HFF-Myc (cell line): ENCODE measurements around the gene GMDS.

ENCODE experiments used
- DNase-seq: peaks from one replicate; pipeline ENCODE4 v3.0.0-alpha.2; 2011; ENCODE audit warnings: low read depth; ENCODE audit errors: extremely low read depth
- H3K4me3 ChIP-seq: replicated peaks from 2 replicates; pipeline ENCODE4 v1.5.1; 2011; ENCODE audit warnings: low read depth, mild to moderate bottlenecking, control low read depth, low read length
- TF ChIP-seq, protein P1 (sequence below): IDR thresholded peaks from 2 replicates; pipeline ENCODE4 v1.5.1; 2012; ENCODE audit warnings: mild to moderate bottlenecking, low read depth, low read length, control low read depth; ENCODE audit errors: missing control alignments

The GMDS gene

DNA sequence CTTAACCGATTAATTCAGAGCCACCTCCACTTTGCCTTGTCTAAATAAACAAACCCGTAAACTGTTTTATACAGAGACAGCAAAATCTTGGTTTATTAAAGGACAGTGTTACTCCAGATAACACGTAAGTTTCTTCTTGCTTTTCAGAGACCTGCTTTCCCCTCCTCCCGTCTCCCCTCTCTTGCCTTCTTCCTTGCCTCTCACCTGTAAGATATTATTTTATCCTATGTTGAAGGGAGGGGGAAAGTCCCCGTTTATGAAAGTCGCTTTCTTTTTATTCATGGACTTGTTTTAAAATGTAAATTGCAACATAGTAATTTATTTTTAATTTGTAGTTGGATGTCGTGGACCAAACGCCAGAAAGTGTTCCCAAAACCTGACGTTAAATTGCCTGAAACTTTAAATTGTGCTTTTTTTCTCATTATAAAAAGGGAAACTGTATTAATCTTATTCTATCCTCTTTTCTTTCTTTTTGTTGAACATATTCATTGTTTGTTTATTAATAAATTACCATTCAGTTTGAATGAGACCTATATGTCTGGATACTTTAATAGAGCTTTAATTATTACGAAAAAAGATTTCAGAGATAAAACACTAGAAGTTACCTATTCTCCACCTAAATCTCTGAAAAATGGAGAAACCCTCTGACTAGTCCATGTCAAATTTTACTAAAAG, 633.0 kb downstream of the GMDS start:
- TF ChIP-seq, protein P1, sequence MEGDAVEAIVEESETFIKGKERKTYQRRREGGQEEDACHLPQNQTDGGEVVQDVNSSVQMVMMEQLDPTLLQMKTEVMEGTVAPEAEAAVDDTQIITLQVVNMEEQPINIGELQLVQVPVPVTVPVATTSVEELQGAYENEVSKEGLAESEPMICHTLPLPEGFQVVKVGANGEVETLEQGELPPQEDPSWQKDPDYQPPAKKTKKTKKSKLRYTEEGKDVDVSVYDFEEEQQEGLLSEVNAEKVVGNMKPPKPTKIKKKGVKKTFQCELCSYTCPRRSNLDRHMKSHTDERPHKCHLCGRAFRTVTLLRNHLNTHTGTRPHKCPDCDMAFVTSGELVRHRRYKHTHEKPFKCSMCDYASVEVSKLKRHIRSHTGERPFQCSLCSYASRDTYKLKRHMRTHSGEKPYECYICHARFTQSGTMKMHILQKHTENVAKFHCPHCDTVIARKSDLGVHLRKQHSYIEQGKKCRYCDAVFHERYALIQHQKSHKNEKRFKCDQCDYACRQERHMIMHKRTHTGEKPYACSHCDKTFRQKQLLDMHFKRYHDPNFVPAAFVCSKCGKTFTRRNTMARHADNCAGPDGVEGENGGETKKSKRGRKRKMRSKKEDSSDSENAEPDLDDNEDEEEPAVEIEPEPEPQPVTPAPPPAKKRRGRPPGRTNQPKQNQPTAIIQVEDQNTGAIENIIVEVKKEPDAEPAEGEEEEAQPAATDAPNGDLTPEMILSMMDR: no peak
- DNase-seq: no peak
- peak overlapping the region; percentile 72 for H3K4me3 ChIP-seq

DNA sequence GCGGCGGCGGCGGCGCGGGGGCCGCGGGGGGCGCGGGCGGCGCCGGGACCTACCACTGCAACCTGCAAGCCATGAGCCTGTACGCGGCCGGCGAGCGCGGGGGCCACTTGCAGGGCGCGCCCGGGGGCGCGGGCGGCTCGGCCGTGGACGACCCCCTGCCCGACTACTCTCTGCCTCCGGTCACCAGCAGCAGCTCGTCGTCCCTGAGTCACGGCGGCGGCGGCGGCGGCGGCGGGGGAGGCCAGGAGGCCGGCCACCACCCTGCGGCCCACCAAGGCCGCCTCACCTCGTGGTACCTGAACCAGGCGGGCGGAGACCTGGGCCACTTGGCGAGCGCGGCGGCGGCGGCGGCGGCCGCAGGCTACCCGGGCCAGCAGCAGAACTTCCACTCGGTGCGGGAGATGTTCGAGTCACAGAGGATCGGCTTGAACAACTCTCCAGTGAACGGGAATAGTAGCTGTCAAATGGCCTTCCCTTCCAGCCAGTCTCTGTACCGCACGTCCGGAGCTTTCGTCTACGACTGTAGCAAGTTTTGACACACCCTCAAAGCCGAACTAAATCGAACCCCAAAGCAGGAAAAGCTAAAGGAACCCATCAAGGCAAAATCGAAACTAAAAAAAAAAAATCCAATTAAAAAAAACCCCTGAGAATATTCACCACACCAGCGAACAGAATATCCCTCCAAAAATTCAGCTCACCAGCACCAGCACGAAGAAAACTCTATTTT, 633.7 kb downstream of the GMDS start:
- no peak for DNase-seq
- H3K4me3 ChIP-seq: peak overlapping the region; percentile 72
- TF ChIP-seq, protein P1: no peak

DNA sequence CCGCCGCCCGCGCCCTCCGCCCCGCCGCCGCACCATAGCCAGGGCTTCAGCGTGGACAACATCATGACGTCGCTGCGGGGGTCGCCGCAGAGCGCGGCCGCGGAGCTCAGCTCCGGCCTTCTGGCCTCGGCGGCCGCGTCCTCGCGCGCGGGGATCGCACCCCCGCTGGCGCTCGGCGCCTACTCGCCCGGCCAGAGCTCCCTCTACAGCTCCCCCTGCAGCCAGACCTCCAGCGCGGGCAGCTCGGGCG, 634.2 kb downstream of the GMDS start:
- TF ChIP-seq, protein P1: peak; percentile 4
- no peak for DNase-seq
- H3K4me3 ChIP-seq: peak overlapping the region; percentile 72

DNA sequence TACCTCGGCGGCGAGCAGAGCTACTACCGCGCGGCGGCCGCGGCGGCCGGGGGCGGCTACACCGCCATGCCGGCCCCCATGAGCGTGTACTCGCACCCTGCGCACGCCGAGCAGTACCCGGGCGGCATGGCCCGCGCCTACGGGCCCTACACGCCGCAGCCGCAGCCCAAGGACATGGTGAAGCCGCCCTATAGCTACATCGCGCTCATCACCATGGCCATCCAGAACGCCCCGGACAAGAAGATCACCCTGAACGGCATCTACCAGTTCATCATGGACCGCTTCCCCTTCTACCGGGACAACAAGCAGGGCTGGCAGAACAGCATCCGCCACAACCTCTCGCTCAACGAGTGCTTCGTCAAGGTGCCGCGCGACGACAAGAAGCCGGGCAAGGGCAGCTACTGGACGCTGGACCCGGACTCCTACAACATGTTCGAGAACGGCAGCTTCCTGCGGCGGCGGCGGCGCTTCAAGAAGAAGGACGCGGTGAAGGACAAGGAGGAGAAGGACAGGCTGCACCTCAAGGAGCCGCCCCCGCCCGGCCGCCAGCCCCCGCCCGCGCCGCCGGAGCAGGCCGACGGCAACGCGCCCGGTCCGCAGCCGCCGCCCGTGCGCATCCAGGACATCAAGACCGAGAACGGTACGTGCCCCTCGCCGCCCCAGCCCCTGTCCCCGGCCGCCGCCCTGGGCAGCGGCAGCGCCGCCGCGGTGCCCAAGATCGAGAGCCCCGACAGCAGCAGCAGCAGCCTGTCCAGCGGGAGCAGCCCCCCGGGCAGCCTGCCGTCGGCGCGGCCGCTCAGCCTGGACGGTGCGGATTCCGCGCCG, 634.7 kb downstream of the GMDS start:
- TF ChIP-seq, protein P1: no peak
- no peak for DNase-seq
- H3K4me3 ChIP-seq: peak overlapping the region; percentile 72

DNA sequence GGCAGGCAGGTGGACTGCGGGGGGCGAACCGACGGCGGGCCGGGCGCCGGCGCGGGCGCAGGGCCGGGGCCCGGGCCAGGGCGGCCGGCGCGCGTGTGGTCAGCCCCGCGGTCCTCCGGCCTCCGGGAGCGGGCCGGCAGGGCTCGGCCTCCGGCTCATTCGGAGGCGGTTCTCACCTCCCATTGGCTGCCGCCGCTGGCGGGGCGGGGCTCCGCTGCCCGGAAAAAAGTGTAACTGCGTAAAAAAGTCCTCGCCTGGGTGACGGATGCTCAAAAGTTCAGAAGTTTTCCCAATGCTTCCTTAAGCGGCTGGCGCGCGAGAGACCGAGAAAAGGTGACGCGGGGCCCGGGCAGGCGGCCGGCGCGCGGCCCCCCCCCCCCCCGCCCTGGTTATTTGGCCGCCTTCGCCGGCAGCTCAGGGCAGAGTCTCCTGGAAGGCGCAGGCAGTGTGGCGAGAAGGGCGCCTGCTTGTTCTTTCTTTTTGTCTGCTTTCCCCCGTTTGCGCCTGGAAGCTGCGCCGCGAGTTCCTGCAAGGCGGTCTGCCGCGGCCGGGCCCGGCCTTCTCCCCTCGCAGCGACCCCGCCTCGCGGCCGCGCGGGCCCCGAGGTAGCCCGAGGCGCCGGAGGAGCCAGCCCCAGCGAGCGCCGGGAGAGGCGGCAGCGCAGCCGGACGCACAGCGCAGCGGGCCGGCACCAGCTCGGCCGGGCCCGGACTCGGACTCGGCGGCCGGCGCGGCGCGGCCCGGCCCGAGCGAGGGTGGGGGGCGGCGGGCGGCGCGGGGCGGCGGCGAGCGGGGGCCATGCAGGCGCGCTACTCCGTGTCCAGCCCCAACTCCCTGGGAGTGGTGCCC, 635.5 kb downstream of the GMDS start, which contains the start of gene FOXC1:
Gene FOXC1 (plus strand): TSS at position 268 of the 849 bp plus-strand sequence. CDS start 531 bp downstream, at position 799.
- TF ChIP-seq, protein P1: no peak
- DNase-seq: peak; percentile 77
- H3K4me3 ChIP-seq: peak within 1 kb of the TSS; percentile 72

DNA sequence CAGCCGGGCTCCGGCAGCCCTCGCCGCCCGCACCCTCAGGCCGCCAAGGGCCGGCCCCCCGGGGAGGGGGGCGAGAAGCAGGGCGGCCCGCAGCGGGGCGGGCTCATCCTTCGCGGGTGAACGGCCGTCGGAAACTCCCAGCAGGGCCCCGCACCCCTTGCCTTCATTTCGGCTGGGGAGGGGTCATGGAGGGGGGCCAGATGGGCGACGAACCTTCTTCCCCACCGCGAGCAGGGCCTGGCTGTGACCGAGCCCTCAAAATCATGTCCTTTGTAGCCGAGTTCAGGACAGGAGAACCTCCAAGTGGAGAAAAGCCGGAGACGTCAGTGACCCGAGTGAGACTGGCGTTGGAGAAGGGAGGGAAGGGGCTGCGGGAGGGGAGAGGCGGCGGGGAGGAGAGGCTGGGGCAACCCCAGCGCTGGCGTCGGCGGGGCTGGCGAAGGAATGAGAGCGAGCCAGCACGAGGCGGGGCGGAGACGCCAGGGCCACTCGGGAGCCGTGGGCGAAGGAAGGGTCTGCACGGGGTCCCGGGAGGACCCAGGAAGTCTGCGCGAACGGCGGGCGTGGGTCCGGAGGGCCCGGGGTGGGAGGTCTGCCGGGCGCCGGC, 636.3 kb downstream of the GMDS start:
- peak overlapping the region; percentile 72 for H3K4me3 ChIP-seq
- no peak for DNase-seq
- TF ChIP-seq, protein P1: no peak
